ENCODE measurements around the gene EEFSEC. TPM values are rescaled to one million over a fixed set of nuclear protein-coding genes. Genes with fewer than 3 reads are reported as not detected.

Gene EEFSEC
- total RNA-seq, 1 donor from 2014 or later, result 11.3 TPM

- peak; percentile 19 for DNase-seq
Observed at GRCh38 chr3:128317698-128318231, 164.5 kb downstream of the EEFSEC start.

GRCh38 chr3:128318275-128318941 lies 165.1 kb downstream of the EEFSEC start:
- DNase-seq, result no peak

- DNase-seq, result no peak
Observed at GRCh38 chr3:128319107-128319506, 165.8 kb downstream of the EEFSEC start.

GRCh38 chr3:128319741-128320141 lies 166.5 kb downstream of the EEFSEC start:
- DNase-seq, result no peak

GRCh38 chr3:128320551-128321340 lies 167.5 kb downstream of the EEFSEC start:
- DNase-seq, result no peak

- no peak for DNase-seq
Observed at GRCh38 chr3:128321418-128321817, 168.1 kb downstream of the EEFSEC start.

GRCh38 chr3:128322030-128323022 lies 169.0 kb downstream of the EEFSEC start:
- peak; percentile 40 for DNase-seq

GRCh38 chr3:128323206-128324081 lies 170.2 kb downstream of the EEFSEC start:
- DNase-seq, result no peak

GRCh38 chr3:128324911-128325592 lies 171.8 kb downstream of the EEFSEC start:
- no peak for DNase-seq

- DNase-seq, result no peak
Observed at GRCh38 chr3:128326051-128326823, 173.0 kb downstream of the EEFSEC start.

GRCh38 chr3:128327606-128328031 lies 174.3 kb downstream of the EEFSEC start:
- DNase-seq, result no peak

- DNase-seq, result no peak
Observed at GRCh38 chr3:128328546-128329458, 175.5 kb downstream of the EEFSEC start.

- DNase-seq, result no peak
Observed at GRCh38 chr3:128329491-128330213, 176.4 kb downstream of the EEFSEC start.

- DNase-seq, result no peak
Observed at GRCh38 chr3:128330214-128330842, 177.0 kb downstream of the EEFSEC start.

GRCh38 chr3:128334086-128334645 lies 180.9 kb downstream of the EEFSEC start:
- peak; percentile 69 for DNase-seq

- DNase-seq, result no peak
Observed at GRCh38 chr3:128334766-128335165, 181.5 kb downstream of the EEFSEC start.

Measured in tongue (tissue), 2 donors.